A673 (cell line): ENCODE results near the gene NGEF. TPM values are rescaled to one million over a fixed set of nuclear protein-coding genes. Genes with fewer than 3 reads are reported as not detected.
A peak's percentile ranks its signal among the peaks of the same experiment; 100 is the strongest.

Experiments used
- BruUV-seq: library from RNA; stranded (reverse); fragments of 400-500 nt; replicated peaks from 2 replicates; lab custom pipeline; 2021; lab: Mats Ljungman, UMichigan
- CTCF ChIA-PET: fragments of 300-600 bp; sonication (Branson Sonifier 250); formaldehyde crosslinking; loops from one replicate; lab custom pipeline; 2022; ENCODE audit warnings: antibody characterized with exemption; lab: Charles Lee
- POLR2A ChIA-PET: fragments of 300-600 bp; sonication (Branson Sonifier 250); formaldehyde crosslinking; loops from one replicate; lab custom pipeline; 2022; ENCODE audit warnings: antibody characterized with exemption; ENCODE audit not compliant: low non-redundant PET; lab: Charles Lee
- DNase-seq: peaks from one replicate; pipeline ENCODE4 v3.0.0-alpha.2; 2015; ENCODE audit warnings: low spot score
- H3K27ac ChIP-seq: fragments of 200-600 bp; sonication (generic); 2 replicates; pipeline ENCODE4 v1.5.1; 2016; ENCODE audit warnings: mixed run types, low read depth, mild to moderate bottlenecking, mixed read lengths, antibody characterized with exemption, low read length; ENCODE audit not compliant: poor library complexity, severe bottlenecking
- H3K27me3 ChIP-seq: fragments of 200-600 bp; sonication (generic); replicated peaks from 2 replicates; pipeline ENCODE4 v1.6.1; 2017; ENCODE audit warnings: mixed run types, low read depth, mild to moderate bottlenecking, mixed read lengths, antibody characterized with exemption, low read length; ENCODE audit not compliant: insufficient read depth, poor library complexity
- H3K36me3 ChIP-seq: fragments of 200-600 bp; sonication (generic); 2 replicates; pipeline ENCODE4 v1.6.1; 2016; ENCODE audit warnings: mixed run types, mild to moderate bottlenecking, mixed read lengths, antibody characterized with exemption, low read length; ENCODE audit not compliant: insufficient read depth, poor library complexity, severe bottlenecking
- H3K4me1 ChIP-seq: fragments of 200-600 bp; sonication (generic); 2 replicates; pipeline ENCODE4 v1.6.1; 2017; ENCODE audit warnings: mixed run types, mild to moderate bottlenecking, mixed read lengths, antibody characterized with exemption, low read length; ENCODE audit not compliant: insufficient read depth, poor library complexity, severe bottlenecking
- H3K4me3 ChIP-seq: fragments of 200-600 bp; sonication (generic); 2 replicates; pipeline ENCODE4 v1.5.1; 2016; ENCODE audit warnings: low read depth, mixed run types, mild to moderate bottlenecking, mixed read lengths, low read length; ENCODE audit not compliant: poor library complexity, severe bottlenecking
- H3K9me3 ChIP-seq: fragments of 200-600 bp; sonication (generic); 2 replicates; pipeline ENCODE4 v1.6.1; 2016; ENCODE audit warnings: mixed run types, low read depth, mild to moderate bottlenecking, mixed read lengths, antibody characterized with exemption, low read length; ENCODE audit not compliant: poor library complexity, severe bottlenecking
- EZH2 ChIP-seq: fragments of 200-600 bp; sonication (generic); IDR thresholded peaks from 2 replicates; pipeline ENCODE4 v1.6.1; 2017; ENCODE audit warnings: borderline replicate concordance, low read depth, mild to moderate bottlenecking, mixed read lengths, antibody characterized with exemption, low read length; ENCODE audit not compliant: poor library complexity, severe bottlenecking
- intact Hi-C: fragments of 100-400 bp; cut with micrococcal nuclease; formaldehyde crosslinking; loops from one replicate; pipeline ENCODE4 v1.10.0; 2022; ENCODE audit not compliant: unreplicated experiment
- total RNA-seq: library from RNA; stranded (reverse); gene quantifications from 2 replicates; pipeline ENCODE4 v1.2.3, GENCODE V29; 2021
- TF ChIP-seq, protein P1 (sequence below): fragments of 300-800, 200-600 bp; sonication (generic); conservative IDR thresholded peaks from 2 replicates; pipeline ENCODE4 v1.5.1; 2017; ENCODE audit warnings: low read depth, mild to moderate bottlenecking, antibody characterized with exemption, low read length, moderate library complexity, mixed read lengths

NGEF gene
- total RNA-seq, 1 experiment from 2014 or later: 0.69 TPM

DNA sequence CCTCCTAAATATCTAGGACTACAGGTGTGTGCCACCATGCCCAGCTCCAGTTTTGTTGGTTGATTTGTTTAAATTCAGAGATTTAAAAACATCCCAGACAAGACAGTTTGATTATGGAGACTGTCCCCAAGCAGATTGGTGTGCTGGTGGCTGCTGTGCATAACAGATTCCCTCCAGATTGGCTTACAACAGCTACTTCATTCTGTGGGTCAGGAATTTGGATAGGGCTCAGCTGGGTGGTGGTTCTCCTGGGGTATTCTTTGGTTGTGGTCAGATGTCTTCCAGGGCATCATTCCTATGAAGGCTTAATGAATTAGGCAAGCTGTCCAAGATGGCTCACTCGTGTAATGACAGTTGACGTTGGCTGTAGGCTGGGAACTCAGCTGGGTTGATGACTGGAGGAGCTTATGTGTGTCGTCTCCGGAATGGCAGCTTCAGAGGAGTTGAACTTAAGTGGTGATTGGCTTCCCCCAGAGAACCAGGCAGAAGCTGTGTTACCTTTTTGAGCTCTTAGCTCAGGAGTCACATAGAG lies 153.6 kb downstream of the NGEF start:
- DNase-seq: no peak
- Histone ChIP-seq H3K36me3 (peaks cover 24% of the 10 kb centered on the region), H3K4me3 (no peak overlapping the region), H3K27ac (no peak overlapping the region), H3K27me3 (no peaks in the 10 kb centered on the region), H3K4me1 (no peaks in the 10 kb centered on the region), H3K9me3 (no peaks in the 10 kb centered on the region)
- ChIA-PET POLR2A (no interaction called here), CTCF (no interaction called here)
- intact Hi-C loops: no loop called here
- BruUV-seq: no TSS peak
- TF ChIP-seq, protein P1, sequence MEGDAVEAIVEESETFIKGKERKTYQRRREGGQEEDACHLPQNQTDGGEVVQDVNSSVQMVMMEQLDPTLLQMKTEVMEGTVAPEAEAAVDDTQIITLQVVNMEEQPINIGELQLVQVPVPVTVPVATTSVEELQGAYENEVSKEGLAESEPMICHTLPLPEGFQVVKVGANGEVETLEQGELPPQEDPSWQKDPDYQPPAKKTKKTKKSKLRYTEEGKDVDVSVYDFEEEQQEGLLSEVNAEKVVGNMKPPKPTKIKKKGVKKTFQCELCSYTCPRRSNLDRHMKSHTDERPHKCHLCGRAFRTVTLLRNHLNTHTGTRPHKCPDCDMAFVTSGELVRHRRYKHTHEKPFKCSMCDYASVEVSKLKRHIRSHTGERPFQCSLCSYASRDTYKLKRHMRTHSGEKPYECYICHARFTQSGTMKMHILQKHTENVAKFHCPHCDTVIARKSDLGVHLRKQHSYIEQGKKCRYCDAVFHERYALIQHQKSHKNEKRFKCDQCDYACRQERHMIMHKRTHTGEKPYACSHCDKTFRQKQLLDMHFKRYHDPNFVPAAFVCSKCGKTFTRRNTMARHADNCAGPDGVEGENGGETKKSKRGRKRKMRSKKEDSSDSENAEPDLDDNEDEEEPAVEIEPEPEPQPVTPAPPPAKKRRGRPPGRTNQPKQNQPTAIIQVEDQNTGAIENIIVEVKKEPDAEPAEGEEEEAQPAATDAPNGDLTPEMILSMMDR: no peak
- no peak for TF ChIP-seq EZH2

DNA sequence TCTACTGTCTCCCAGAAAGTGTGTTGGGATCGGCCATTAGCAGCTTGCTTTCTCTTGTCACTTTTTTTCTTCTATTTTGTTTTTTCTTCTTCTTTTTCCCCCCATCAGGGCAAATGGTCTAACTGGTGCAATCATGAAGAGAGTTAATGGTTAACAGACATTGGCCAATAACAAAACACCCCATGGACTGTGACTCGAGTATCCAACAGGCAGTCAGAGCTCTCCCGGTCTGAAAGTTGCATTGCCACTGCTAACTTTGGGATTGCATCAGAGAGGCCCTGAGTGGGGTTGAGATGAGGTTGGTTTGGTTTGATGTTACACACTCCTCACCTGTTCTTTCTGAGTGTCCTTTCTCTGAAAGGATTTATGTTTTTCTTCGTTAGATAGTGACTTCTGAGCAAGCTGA lies 155.9 kb downstream of the NGEF start:
- intact Hi-C loops: no loop called here
- H3K27ac ChIP-seq: no peak overlapping the region
- TSS peak; percentile 57 for BruUV-seq
- no peak for TF ChIP-seq EZH2
- TF ChIP-seq, protein P1: no peak
- ChIA-PET CTCF (interaction anchor here (1.0 kb wide), 1 partner anchor 152 kb away, joined by 3 read pairs; no protein-coding TSS in a partner anchor), POLR2A (no interaction called here)
- H3K36me3 ChIP-seq: peaks cover 24% of the 10 kb centered on the region
- peaks cover 10% of the 10 kb centered on the region for H3K4me1 ChIP-seq
- H3K9me3 ChIP-seq: no peaks in the 10 kb centered on the region
- no peak for DNase-seq
- no peaks in the 10 kb centered on the region for H3K27me3 ChIP-seq
- H3K4me3 ChIP-seq: no peak overlapping the region

DNA sequence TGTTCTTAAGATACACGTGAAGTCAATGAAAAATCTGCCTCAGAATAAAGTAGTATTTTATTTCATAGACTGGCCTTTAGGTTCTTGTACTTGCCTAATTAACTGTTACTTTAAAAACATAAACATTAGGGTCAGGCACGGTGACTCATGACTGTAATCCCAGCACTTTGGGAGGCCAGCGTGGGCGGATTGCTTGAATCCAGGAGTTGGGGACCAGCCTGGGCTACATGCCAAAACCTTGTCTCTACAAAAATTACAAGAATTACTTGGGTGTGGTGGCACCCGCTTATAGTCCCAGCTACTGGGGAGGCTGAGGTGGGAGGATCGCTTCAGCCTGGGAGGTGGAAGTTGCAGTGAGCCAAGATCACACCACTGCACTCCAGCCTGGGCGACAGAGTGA lies 159.0 kb downstream of the NGEF start:
- no peaks in the 10 kb centered on the region for H3K27me3 ChIP-seq
- peak; percentile 74 for DNase-seq
- intact Hi-C loops: loop anchor here (5.0 kb wide), 1 partner anchor 398 kb away; the partner anchor contains the start of gene ATG16L1
- H3K36me3 ChIP-seq: peaks cover 50% of the 10 kb centered on the region
- CTCF ChIA-PET: no interaction called here
- BruUV-seq: no TSS peak
- H3K27ac ChIP-seq: no peak overlapping the region
- POLR2A ChIA-PET: no interaction called here
- no peak for TF ChIP-seq EZH2
- TF ChIP-seq, protein P1: no peak
- no peaks in the 10 kb centered on the region for H3K9me3 ChIP-seq
- no peak overlapping the region for H3K4me3 ChIP-seq
- H3K4me1 ChIP-seq: peaks cover 10% of the 10 kb centered on the region
